Lower leg skin (tissue), 3 donors: ENCODE results near the gene TUFT1.

ENCODE experiments used
- POLR2A ChIP-seq, 2 donors: fragments of 450-650 bp; IDR thresholded peaks; one replicate each; pipeline ENCODE4 v1.6.1; 2016 to 2017; ENCODE audit warnings: antibody characterized with exemption in 2 of 2, mild to moderate bottlenecking in 1 of 2, moderate library complexity in 1 of 2
- TF ChIP-seq, protein P1 (sequence below), 3 donors: fragments of 450-650 bp; IDR thresholded peaks; one replicate each; pipeline ENCODE4 v1.5.1; 2016; ENCODE audit warnings: antibody characterized with exemption in 3 of 3, mild to moderate bottlenecking in 3 of 3, moderate library complexity in 2 of 3

DNA sequence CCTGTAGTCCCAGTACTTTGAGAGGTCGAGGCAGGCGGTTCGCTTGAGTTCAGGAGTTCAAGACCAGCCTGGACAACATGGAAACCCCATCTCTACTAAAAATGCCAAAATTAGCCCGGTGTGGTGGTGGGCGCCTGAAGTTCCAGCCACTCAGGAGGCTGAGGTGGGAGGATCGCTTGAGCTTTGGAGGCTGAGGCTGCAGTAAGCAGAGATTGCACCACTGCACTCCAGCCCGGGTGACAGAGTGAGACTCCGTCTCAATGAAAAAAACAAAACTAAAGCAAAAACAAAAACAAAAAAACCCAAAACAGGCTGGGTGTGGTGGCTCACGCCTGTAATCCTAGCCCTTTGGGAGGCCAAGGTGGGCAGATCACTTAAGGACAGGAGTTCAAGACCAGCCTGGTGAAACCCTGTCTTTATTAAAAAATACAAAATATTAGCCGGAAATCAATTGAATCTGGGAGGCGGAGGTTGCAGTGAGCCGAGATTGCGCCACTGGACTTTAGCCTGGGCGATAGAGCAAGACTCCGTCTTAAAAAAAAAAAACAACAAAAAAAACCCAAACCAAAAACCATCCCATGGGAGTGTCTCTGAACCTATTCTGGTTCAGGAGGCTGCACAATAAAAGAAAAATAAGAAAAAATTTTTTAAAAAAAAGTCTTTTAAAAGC is 30.6 kb upstream of the TUFT1 start:
- TF ChIP-seq, protein P1, sequence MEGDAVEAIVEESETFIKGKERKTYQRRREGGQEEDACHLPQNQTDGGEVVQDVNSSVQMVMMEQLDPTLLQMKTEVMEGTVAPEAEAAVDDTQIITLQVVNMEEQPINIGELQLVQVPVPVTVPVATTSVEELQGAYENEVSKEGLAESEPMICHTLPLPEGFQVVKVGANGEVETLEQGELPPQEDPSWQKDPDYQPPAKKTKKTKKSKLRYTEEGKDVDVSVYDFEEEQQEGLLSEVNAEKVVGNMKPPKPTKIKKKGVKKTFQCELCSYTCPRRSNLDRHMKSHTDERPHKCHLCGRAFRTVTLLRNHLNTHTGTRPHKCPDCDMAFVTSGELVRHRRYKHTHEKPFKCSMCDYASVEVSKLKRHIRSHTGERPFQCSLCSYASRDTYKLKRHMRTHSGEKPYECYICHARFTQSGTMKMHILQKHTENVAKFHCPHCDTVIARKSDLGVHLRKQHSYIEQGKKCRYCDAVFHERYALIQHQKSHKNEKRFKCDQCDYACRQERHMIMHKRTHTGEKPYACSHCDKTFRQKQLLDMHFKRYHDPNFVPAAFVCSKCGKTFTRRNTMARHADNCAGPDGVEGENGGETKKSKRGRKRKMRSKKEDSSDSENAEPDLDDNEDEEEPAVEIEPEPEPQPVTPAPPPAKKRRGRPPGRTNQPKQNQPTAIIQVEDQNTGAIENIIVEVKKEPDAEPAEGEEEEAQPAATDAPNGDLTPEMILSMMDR (IDR thresholded peaks at IDR 0.05): no peak
- no peak for TF ChIP-seq POLR2A (IDR thresholded peaks at IDR 0.05)
